ENCODE measurements around the gene CDYL2. TPM values are rescaled to one million over a fixed set of nuclear protein-coding genes. Genes with fewer than 3 reads are reported as not detected.
A peak's percentile ranks its signal among the peaks of the same experiment; 100 is the strongest.

Gene CDYL2
- total RNA-seq, 4 donors from 2014 or later = 0.83 to 6.5 (median 3.6) TPM

- Histone ChIP-seq H3K9me3 (no peaks in the 10 kb centered on the region), H3K27me3 (no peaks in the 10 kb centered on the region), H3K27ac (replicated peaks in 1 of 4) (no peak overlapping the region), H3K36me3 (peaks cover 0 to 4% (median 0%) of the 10 kb centered on the region in 4 donors), H3K4me3 (no peak overlapping the region), H3K4me1 (no peaks in the 10 kb centered on the region)
- intact Hi-C loops (cut with DNase I) = no loop called here
- TF ChIP-seq POLR2AphosphoS5 (IDR thresholded peaks at IDR 0.05) (no peak), POLR2A (IDR thresholded peaks at IDR 0.05; ENCODE audit: low read depth) (no peak), EP300 (IDR thresholded peaks at IDR 0.05) (no peak), CTCF (IDR thresholded peaks at IDR 0.05) (no peak)
- 90% methylated on average over 10 of the region's 10 CpGs for WGBS
- peak; percentile 70 for DNase-seq (ENCODE audit: extremely low spot score)
These were observed 119.5 kb downstream of the CDYL2 start for GRCh38 chr16:80684906-80685305.

- 96% methylated on average over 15 of the region's 15 CpGs for WGBS
- H3K4me3 ChIP-seq = no peak overlapping the region
- peaks cover 0 to 2% (median 0%) of the 10 kb centered on the region in 4 donors for H3K9me3 ChIP-seq
- H3K27me3 ChIP-seq = no peaks in the 10 kb centered on the region
- intact Hi-C loops (cut with DNase I) = no loop called here
- H3K27ac ChIP-seq (replicated peaks in 1 of 4) = no peak overlapping the region
- no peaks in the 10 kb centered on the region for H3K4me1 ChIP-seq
- TF ChIP-seq EP300 (IDR thresholded peaks at IDR 0.05) (no peak), CTCF (IDR thresholded peaks at IDR 0.05) (no peak), POLR2A (IDR thresholded peaks at IDR 0.05; ENCODE audit: low read depth) (no peak), POLR2AphosphoS5 (IDR thresholded peaks at IDR 0.05) (no peak)
- H3K36me3 ChIP-seq = peaks cover 0 to 4% (median 0%) of the 10 kb centered on the region in 4 donors
- peak; percentile 55 for DNase-seq (ENCODE audit: extremely low spot score)
These were observed 120.1 kb downstream of the CDYL2 start for GRCh38 chr16:80684136-80684765.

- no peaks in the 10 kb centered on the region for H3K27me3 ChIP-seq
- H3K9me3 ChIP-seq = peaks cover 0 to 4% (median 0%) of the 10 kb centered on the region in 4 donors
- H3K36me3 ChIP-seq = peaks cover 0 to 4% (median 0%) of the 10 kb centered on the region in 4 donors
- DNase-seq (ENCODE audit: extremely low spot score) = peak; percentile 64
- no peak overlapping the region for H3K27ac ChIP-seq (replicated peaks in 1 of 4)
- no peak overlapping the region for H3K4me3 ChIP-seq
- TF ChIP-seq EP300 (IDR thresholded peaks at IDR 0.05) = no peak
- TF ChIP-seq POLR2AphosphoS5 (IDR thresholded peaks at IDR 0.05) = no peak
- TF ChIP-seq CTCF (IDR thresholded peaks at IDR 0.05) = no peak
- no peak for TF ChIP-seq POLR2A (IDR thresholded peaks at IDR 0.05; ENCODE audit: low read depth)
- intact Hi-C loops (cut with DNase I) = no loop called here
- WGBS = 93% methylated on average over 2 of the region's 3 CpGs
- H3K4me1 ChIP-seq = no peaks in the 10 kb centered on the region
These were observed 120.8 kb downstream of the CDYL2 start for GRCh38 chr16:80683646-80684045.

- Histone ChIP-seq H3K36me3 (peaks cover 0 to 4% (median 0%) of the 10 kb centered on the region in 4 donors), H3K4me3 (no peak overlapping the region), H3K4me1 (no peaks in the 10 kb centered on the region), H3K27ac (replicated peaks in 1 of 4) (no peak overlapping the region), H3K9me3 (peaks cover 0 to 4% (median 0%) of the 10 kb centered on the region in 4 donors), H3K27me3 (no peaks in the 10 kb centered on the region)
- DNase-seq (ENCODE audit: extremely low spot score) = peak; percentile 89
- TF ChIP-seq POLR2A (IDR thresholded peaks at IDR 0.05; ENCODE audit: low read depth) (no peak), CTCF (IDR thresholded peaks at IDR 0.05) (no peak), POLR2AphosphoS5 (IDR thresholded peaks at IDR 0.05) (no peak), EP300 (IDR thresholded peaks at IDR 0.05) (no peak)
- WGBS = 69% methylated on average over 18 of the region's 18 CpGs
- intact Hi-C loops (cut with DNase I) = no loop called here
These were observed 121.9 kb downstream of the CDYL2 start for GRCh38 chr16:80682421-80683070.
